WTC11 (cell line): ENCODE measurements around the gene AMMECR1. TPM values are rescaled to one million over a fixed set of nuclear protein-coding genes. Genes with fewer than 3 reads are reported as not detected.

Source experiments
- ATAC-seq: fragments of 200-7000 bp; cut with Tn5 transposase; 2 replicates; pipeline ENCODE4 v1.10.0; 2021; ENCODE audit warnings: mild to moderate bottlenecking, moderate library complexity
- CTCF ChIA-PET: fragments of 300-600 bp; sonication (Branson Sonifier 250); formaldehyde crosslinking; loops from one replicate; lab custom pipeline; 2021; ENCODE audit warnings: antibody characterized with exemption; lab: Charles Lee
- POLR2A ChIA-PET: fragments of 350-600 bp; sonication (Branson Sonifier 250); formaldehyde crosslinking; loops from one replicate; lab custom pipeline; 2021; ENCODE audit warnings: antibody characterized with exemption; lab: Charles Lee
- DNase-seq: peaks from one replicate; pipeline ENCODE4 v3.0.0; 2021; ENCODE audit warnings: low spot score
- H3K27ac Mint-ChIP-seq: 2 replicates; pipeline ENCODE4 v1.8.0; 2021; ENCODE audit warnings: mixed read lengths
- H3K27me3 Mint-ChIP-seq: 2 replicates; pipeline ENCODE4 v1.8.0; 2021; ENCODE audit warnings: low read depth, mild to moderate bottlenecking, moderate library complexity, mixed read lengths
- H3K36me3 Mint-ChIP-seq: 2 replicates; pipeline ENCODE4 v1.8.0; 2021; ENCODE audit warnings: mixed read lengths
- H3K4me1 Mint-ChIP-seq: 2 replicates; pipeline ENCODE4 v1.8.0; 2022; ENCODE audit warnings: mixed read lengths
- H3K4me3 Mint-ChIP-seq: 2 replicates; pipeline ENCODE4 v1.8.0; 2021; ENCODE audit warnings: mild to moderate bottlenecking, moderate library complexity, mixed read lengths
- H3K9me3 Mint-ChIP-seq: 2 replicates; pipeline ENCODE4 v1.8.0; 2021; ENCODE audit warnings: mixed read lengths
- AR ChIP-seq: fragments of 250-450 bp; sonication (Bioruptor Pico); IDR thresholded peaks from 2 replicates; pipeline ENCODE4 v1.9.0; 2021; ENCODE audit warnings: mild to moderate bottlenecking
- ATF1 ChIP-seq: sonication (generic); formaldehyde crosslinking; IDR thresholded peaks from 2 replicates; pipeline ENCODE4 v1.8.1; 2023; ENCODE audit warnings: mild to moderate bottlenecking, moderate library complexity, missing genetic modification reagents
- EMX1 ChIP-seq: fragments of 250-450 bp; sonication (Bioruptor Pico); IDR thresholded peaks from 2 replicates; pipeline ENCODE4 v1.8.0; 2021; ENCODE audit warnings: mild to moderate bottlenecking
- ETV6 ChIP-seq: sonication (generic); formaldehyde crosslinking; IDR thresholded peaks from 2 replicates; pipeline ENCODE4 v1.8.1; 2022; ENCODE audit warnings: mild to moderate bottlenecking, missing genetic modification reagents
- FOXP1 ChIP-seq: sonication (generic); formaldehyde crosslinking; IDR thresholded peaks from 2 replicates; pipeline ENCODE4 v1.8.0; 2022; ENCODE audit warnings: missing genetic modification reagents, mild to moderate bottlenecking, moderate library complexity, borderline replicate concordance
- HMGA2 ChIP-seq: fragments of 250-450 bp; sonication (Bioruptor Pico); IDR thresholded peaks from 2 replicates; pipeline ENCODE4 v1.4.0; 2021; ENCODE audit warnings: mild to moderate bottlenecking, moderate library complexity
- JUN ChIP-seq: sonication (generic); formaldehyde crosslinking; IDR thresholded peaks from 2 replicates; pipeline ENCODE4 v1.8.0; 2023; ENCODE audit warnings: mild to moderate bottlenecking, missing genetic modification reagents
- MXD4 ChIP-seq: fragments of 250-450 bp; sonication (Bioruptor Pico); IDR thresholded peaks from 2 replicates; pipeline ENCODE4 v1.8.0; 2021; ENCODE audit warnings: mild to moderate bottlenecking, moderate library complexity, borderline replicate concordance
- PREB ChIP-seq: sonication (generic); formaldehyde crosslinking; IDR thresholded peaks from 2 replicates; pipeline ENCODE4 v1.8.1; 2022; ENCODE audit warnings: mild to moderate bottlenecking, missing genetic modification reagents, moderate library complexity, borderline replicate concordance
- PRRX2 ChIP-seq: fragments of 250-450 bp; sonication (Bioruptor Pico); IDR thresholded peaks from 2 replicates; pipeline ENCODE4 v1.8.0; 2021; ENCODE audit warnings: mild to moderate bottlenecking
- ZNF232 ChIP-seq: sonication (generic); formaldehyde crosslinking; IDR thresholded peaks from 2 replicates; pipeline ENCODE4 v1.8.0; 2022; ENCODE audit warnings: mild to moderate bottlenecking, missing genetic modification reagents
- ZNF281 ChIP-seq: sonication (generic); formaldehyde crosslinking; IDR thresholded peaks from 2 replicates; pipeline ENCODE4 v1.8.0; 2023; ENCODE audit warnings: mild to moderate bottlenecking, missing genetic modification reagents
- total RNA-seq: library from RNA; stranded (reverse); gene quantifications from 3 replicates; pipeline ENCODE4 v1.2.3, GENCODE V29; 2021
- TF ChIP-seq, protein P1 (sequence below): fragments of 250-450 bp; sonication (Bioruptor Pico); IDR thresholded peaks from 2 replicates; pipeline ENCODE4 v1.9.0; 2021; ENCODE audit warnings: moderate library complexity, mild to moderate bottlenecking, inconsistent platforms, borderline replicate concordance

Gene AMMECR1
- total RNA-seq, 1 experiment from 2014 or later, result 18.1 TPM

DNA sequence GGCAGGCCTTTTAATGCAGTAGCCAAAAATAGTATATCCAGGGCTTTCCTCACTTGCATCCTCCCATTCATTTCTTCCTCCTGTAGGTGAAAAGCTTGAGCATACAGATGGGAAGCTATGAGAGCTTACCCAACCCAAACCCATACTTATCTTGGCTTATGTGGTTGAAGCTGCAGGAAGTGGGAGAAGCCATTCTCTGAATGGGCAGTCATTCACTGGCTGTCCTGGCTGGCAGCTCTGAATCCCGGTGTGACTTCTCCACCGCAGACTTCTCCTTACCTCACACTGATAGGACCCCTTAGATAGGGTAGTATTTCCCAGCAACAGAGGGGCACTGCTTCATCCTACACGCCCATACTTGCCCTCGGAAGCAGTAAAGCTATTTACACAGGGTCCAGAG lies 125.4 kb downstream of the AMMECR1 start:
- POLR2A ChIA-PET, result no interaction called here
- no peak for ATAC-seq
- TF ChIP-seq ZNF232 (CRISPR knock-in tag) (no peak), ATF1 (CRISPR knock-in tag) (no peak), HMGA2 (no peak), FOXP1 (CRISPR knock-in tag) (no peak), EMX1 (no peak), PREB (CRISPR knock-in tag) (no peak), AR (CRISPR knock-in tag) (no peak)
- TF ChIP-seq, protein P1, sequence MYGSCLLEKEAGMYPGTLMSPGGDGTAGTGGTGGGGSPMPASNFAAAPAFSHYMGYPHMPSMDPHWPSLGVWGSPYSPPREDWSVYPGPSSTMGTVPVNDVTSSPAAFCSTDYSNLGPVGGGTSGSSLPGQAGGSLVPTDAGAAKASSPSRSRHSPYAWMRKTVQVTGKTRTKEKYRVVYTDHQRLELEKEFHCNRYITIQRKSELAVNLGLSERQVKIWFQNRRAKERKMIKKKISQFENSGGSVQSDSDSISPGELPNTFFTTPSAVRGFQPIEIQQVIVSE (CRISPR knock-in tag), result no peak
- TF ChIP-seq, all 79 proteins: peak for 0
- H3K4me3 Mint-ChIP-seq, result no peak overlapping the region
- H3K4me1 Mint-ChIP-seq, result peaks cover 9% of the 10 kb centered on the region
- DNase-seq, result no peak
- CTCF ChIA-PET, result no interaction called here
- no peaks in the 10 kb centered on the region for H3K9me3 Mint-ChIP-seq
- no peak overlapping the region for H3K27ac Mint-ChIP-seq
- H3K36me3 Mint-ChIP-seq, result no peaks in the 10 kb centered on the region; the same call in 1 of the 2 replicates
- H3K27me3 Mint-ChIP-seq, result no peaks in the 10 kb centered on the region

DNA sequence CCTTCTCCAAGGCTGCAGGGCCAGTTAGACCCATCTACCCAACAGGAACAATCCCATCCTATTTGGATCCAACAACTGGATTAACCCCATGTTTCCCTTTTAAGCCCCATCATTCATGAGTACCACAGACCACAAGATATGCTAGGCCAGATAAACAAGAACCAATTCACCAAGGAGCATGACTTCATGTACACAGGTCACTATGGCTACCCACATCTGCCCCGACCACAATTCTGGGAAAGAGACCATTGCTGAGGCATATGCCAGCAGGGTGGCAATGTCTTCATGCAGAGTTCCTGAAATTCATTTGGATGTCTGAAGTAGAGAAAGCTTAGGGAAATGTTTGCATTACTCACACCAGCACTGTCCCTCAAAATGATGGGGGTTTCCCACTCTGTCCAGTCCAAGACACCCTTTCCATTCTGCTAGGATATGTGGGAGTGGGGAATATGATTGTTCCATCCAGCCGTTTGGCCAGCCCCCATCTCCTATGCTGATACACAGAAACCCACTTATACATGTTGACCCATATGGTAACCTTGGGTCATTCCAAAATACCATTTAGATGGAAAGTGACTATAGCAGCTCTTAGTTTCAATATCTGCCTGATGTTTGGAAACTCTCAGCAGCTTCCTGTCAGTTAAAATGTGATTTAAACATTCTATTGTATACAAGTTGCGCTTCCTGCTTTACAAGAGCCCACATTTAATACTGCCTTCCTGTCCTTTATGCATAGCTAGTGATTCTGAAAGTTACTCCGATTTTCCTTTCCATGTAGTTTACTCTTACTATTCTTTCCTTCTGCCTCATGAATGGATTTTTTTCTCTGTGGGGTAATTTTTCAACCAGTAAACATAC lies 129.0 kb downstream of the AMMECR1 start:
- Mint-ChIP-seq H3K27me3 (no peaks in the 10 kb centered on the region), H3K27ac (no peak overlapping the region), H3K4me1 (peaks cover 11% of the 10 kb centered on the region), H3K36me3 (peaks cover 9% of the 10 kb centered on the region), H3K4me3 (no peak overlapping the region), H3K9me3 (peaks cover 7% of the 10 kb centered on the region)
- TF ChIP-seq MXD4 (CRISPR knock-in tag) (no peak), JUN (CRISPR knock-in tag) (no peak), PREB (CRISPR knock-in tag) (no peak), ETV6 (no peak), ZNF281 (CRISPR knock-in tag) (no peak), PRRX2 (CRISPR knock-in tag) (no peak)
- no peak for DNase-seq
- POLR2A ChIA-PET, result no interaction called here
- ATAC-seq, result no peak
- CTCF ChIA-PET, result interaction anchor here (1.0 kb wide), 1 partner anchor 230 kb away, joined by 3 read pairs; no protein-coding TSS in a partner anchor
